GM20000 (cell line): ENCODE data around the gene TSPAN5.

Experiments used
- DNase-seq: peaks from one replicate; pipeline ENCODE4 v3.0.0; 2012; ENCODE audit warnings: low spot score
- CTCF ChIP-seq: IDR thresholded peaks from 2 replicates; pipeline ENCODE4 v1.5.1; 2012; ENCODE audit warnings: mild to moderate bottlenecking, control low read depth; ENCODE audit errors: extremely low read depth, missing control alignments

TSPAN5 gene

GRCh38 chr4:98434816-98435215 is 223.6 kb downstream of the TSPAN5 start:
- no peak for DNase-seq
- TF ChIP-seq CTCF, result no peak

- no peak for TF ChIP-seq CTCF
- DNase-seq, result no peak
These were observed 224.7 kb downstream of the TSPAN5 start for GRCh38 chr4:98433691-98434090.

- no peak for DNase-seq
- no peak for TF ChIP-seq CTCF
These were observed 227.6 kb downstream of the TSPAN5 start for GRCh38 chr4:98430708-98431403.

GRCh38 chr4:98423009-98423408 is 235.4 kb downstream of the TSPAN5 start:
- DNase-seq, result no peak
- no peak for TF ChIP-seq CTCF

GRCh38 chr4:98421111-98421510 is 237.3 kb downstream of the TSPAN5 start:
- no peak for DNase-seq
- no peak for TF ChIP-seq CTCF
